ENCODE data around the gene STK10.

DNA sequence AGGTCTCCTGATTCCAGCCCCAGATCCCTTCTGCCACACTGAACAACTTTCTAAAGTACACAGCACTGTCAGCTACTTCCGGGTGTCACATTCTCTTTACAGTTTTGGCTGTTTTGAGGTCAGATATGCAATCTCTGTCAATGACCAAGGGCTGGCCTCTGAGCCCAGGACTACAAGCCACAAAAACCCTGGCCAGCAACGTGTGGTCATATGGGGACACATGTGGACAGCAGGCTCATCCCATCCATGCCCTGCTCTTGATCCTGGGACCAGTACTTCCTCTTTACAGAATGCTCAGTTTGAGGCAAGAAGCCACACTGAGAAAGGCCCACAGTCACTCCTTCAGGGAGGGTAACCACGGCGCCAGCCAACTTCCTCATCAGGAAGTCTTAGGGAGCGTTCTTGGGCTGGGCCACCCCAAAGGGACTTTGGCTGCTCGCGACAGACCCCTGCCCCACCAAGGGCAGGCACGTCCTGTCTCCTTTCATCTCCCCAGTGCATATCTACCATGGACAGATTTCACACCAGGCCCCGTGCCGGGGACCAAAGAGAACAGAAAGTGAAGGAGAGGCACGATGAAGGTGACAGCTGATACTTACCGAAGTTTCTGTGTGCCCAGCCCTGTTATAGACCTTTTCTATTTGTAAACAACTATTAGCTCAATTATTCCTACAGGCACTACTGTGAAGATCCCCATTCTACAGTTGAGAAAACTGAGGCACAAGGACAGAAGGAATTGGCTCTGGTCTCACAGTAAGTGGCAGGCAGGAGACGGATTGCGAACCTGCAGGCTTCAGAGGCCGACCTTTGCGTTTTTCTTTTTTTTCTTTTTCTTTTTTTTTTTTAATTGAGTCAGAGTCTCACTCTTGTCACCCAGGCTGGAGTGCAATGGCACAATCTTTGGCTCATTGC is 37.3 kb downstream of the STK10 start:
- TF ChIP-seq YY1 (IDR thresholded peaks at IDR 0.05; ENCODE audit: low read depth) = no peak
- TF ChIP-seq, protein P1, sequence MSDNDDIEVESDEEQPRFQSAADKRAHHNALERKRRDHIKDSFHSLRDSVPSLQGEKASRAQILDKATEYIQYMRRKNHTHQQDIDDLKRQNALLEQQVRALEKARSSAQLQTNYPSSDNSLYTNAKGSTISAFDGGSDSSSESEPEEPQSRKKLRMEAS (IDR thresholded peaks at IDR 0.05) = no peak
- no peak for TF ChIP-seq TAF1 (IDR thresholded peaks at IDR 0.05; ENCODE audit: low read depth)
- TF ChIP-seq CREB1 (IDR thresholded peaks at IDR 0.05; ENCODE audit: low read depth) = no peak
- TF ChIP-seq ZBTB7A (IDR thresholded peaks at IDR 0.05; ENCODE audit: low read depth) = no peak
- TF ChIP-seq RAD21 (IDR thresholded peaks at IDR 0.05; ENCODE audit: low read depth) = no peak
- TF ChIP-seq TEAD4 (IDR thresholded peaks at IDR 0.05) = no peak
- no peak for TF ChIP-seq EGR1 (IDR thresholded peaks at IDR 0.05)
- TF ChIP-seq EP300 (IDR thresholded peaks at IDR 0.05; ENCODE audit: borderline replicate concordance) = no peak
- no peak for TF ChIP-seq TCF12 (IDR thresholded peaks at IDR 0.05; ENCODE audit: low read depth)

Data from Ishikawa (cell line).